A204.1 (cell line): ENCODE data around the gene EVI5L.
A peak's percentile ranks its signal among the peaks of the same experiment; 100 is the strongest.

Source experiments
- FAIRE-seq: peaks from 2 replicates; lab custom pipeline; 2012; peaks lifted over from hg19 to GRCh38; lab: Jason Lieb, UNC

EVI5L gene

DNA sequence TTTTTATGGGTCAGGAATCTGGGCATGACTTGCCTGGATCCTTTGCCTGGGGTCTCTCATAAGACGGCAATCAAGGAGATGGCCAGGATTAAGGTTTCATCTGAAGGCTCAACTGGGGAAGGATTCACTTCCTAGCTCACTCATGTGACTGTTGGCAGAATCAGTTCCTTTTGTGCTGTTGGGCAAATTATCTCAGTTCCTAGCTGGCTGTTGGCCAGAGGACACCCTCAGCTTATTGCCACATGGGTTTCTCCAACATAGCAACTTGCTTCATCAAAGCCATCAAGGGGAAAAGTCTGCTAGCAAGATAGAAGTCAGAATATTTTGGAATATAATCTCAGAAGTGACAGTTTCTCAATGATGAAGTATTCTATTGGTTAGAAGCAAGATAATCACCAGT, 12.2 kb upstream of the EVI5L start:
- no peak for FAIRE-seq

DNA sequence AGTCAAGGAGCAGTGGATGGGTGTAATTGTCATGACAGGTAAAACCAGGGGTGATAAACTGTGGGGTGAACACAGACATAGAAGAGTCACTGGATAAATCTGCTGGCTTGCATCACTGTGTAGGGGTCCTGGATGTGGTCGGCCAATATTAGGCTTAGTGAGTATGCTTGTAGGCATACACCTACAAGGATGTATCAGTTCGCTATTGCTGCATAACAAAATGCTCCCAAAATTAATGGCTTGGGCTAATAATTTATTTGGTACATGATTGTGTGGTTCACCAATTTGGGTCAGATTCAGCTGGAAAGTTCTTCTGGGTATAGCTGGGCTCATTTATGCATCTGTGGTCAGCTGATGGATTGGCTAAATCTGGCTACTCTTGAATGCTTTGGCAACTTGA, 11.2 kb upstream of the EVI5L start:
- no peak for FAIRE-seq

DNA sequence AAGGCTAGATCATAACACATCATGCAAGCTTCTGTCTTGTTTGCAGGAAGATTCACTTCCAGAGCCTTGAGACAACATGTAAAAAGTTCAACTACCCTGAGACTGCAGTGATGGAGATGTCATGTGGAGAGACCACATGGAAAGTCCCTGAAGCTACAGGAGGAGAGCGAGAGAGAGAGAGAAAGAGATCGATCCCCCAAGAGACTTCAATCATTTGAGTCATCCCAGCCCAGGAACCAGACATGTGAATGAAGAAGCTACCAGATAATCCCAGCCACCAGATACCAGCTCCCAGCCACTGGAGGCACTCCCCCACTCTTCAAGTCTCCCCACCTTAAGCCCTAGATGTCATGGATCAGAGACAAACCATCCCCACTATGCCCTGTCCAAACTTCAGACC, 10.7 kb upstream of the EVI5L start:
- no peak for FAIRE-seq

DNA sequence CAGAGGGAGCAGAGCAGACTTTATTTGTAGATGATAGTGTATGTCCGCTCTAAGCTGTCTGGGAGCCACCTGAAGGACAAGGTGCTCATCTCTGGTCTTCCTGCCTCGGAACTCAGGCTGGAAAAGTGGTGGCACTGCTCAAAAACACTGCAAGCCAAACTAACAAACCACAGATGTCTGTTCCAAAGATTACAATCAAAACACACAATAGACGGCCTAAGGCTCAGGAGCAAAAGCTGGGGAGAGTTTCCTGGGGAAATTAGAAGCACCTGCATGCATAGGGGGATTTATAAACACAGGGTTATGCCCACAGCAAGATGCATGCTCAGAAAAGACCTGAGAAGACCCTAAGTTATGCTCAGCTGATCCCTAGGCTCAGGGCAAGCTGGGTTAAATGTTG, 9.4 kb upstream of the EVI5L start:
- no peak for FAIRE-seq

DNA sequence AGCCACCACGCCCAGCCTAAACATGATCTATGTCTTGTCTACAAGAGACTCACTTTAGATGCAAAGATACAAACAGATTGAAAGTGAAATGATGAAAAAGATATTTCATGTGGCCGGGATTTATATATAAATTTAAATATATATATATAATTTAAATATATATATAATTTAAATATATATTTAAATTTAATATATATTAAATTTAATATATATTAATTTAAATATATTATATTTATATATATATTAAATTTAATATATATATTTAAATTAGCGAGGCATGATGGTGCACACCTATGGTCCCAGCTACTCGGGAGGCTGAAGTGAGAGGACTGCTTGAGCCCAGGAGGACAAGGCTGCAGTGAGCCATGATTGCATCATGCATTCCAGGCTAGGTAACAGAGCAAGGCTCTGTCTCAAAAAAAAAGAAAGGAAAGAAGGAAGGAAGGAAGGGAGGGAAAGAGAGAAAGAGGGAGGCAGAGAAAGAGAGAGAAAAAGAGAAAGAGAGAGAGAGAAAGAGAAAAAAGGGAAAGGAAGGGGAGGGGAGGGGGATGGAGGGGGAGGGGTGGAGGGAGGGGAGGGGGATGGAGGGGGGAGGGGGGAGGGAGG, 7.0 kb upstream of the EVI5L start:
- peak; percentile 90 for FAIRE-seq

DNA sequence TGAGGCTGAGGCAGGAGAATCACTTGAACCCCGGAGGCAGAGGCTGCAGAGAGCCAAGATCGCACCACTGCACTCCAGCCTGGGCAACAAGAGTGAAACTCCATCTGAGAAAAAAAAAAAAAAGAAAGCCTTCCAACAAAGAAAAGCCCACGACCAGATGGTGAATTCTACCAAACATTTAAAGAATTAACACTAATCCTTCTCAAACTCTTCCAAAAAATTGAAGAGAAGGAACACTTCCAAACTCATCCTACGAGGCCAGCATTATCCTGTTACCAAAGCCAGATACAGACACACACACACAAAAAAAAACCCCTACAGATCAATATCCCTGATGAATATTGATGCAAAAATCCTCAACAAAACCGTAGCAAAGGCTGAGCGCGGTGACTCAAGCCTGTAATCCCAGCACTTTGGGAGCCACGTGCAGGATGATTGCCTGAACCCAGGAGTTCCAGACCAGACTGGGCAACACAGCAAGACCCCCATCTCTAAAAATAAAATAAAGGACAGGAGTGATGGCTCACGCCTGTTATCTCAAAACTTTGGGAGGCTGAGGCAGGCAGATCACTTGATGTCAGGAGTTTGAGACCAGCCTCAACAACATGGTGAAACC, 6.2 kb upstream of the EVI5L start:
- no peak for FAIRE-seq

DNA sequence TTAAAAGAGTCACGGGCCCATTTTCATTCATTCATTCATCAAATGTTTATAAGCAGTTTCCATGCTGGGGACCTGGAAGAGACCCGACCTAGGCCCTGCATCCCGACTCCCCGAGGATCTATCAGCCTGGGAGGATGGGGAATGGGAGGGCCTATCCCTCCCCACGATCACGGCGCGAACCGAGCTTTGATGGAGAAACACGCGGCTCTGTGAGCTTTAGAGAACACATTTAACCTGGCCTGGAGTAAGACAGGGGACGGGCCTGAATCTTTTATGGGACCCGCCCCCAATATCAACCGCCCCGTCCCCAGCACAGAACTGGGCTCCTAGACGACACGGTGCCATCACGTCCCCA, 875 bp upstream of the EVI5L start:
- FAIRE-seq = no peak

DNA sequence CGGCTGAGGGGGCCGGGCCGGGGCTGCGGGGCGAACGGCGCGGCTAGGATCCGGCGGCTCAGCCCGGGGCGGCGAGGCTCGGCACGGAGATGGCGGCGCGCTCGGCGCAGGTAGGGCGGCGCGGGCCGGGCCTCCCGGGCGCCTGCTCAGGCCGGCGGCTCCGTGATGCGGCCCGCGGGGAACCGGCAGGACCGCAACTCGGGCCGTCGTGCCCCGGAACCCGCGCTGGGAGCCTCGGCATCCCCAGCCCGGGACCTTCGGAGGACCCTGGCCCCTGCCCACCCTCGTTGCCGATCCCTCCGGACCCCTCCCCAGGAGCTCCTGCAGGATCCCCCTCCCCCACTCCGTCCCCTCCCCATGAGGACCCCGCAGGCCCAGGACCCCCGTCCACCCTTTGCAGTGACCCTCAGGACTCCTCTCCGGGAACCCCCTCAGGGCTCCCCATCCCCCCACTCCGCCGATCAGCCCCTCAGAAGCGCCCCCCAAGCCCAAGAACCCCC, 304 bp downstream of the EVI5L start:
- no peak for FAIRE-seq

DNA sequence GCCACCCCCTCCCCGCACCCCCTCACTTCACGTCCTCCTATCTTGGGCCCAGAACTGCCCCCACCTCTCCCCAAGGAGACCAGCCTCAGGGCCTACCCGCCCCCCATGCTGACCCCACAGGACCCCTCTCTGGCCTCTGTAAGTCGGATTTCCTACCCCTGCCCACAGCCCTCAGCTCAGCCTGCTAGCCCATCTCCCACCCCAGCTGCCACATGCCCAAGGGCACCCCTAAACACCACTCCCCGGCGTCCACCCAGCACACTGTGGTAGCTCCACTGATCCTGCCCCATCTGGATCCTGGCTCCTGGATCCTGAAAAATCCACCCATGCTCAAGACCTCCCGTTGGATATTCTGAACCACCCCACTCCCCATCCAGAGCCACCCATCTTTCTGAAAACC, 805 bp downstream of the EVI5L start:
- FAIRE-seq = no peak

DNA sequence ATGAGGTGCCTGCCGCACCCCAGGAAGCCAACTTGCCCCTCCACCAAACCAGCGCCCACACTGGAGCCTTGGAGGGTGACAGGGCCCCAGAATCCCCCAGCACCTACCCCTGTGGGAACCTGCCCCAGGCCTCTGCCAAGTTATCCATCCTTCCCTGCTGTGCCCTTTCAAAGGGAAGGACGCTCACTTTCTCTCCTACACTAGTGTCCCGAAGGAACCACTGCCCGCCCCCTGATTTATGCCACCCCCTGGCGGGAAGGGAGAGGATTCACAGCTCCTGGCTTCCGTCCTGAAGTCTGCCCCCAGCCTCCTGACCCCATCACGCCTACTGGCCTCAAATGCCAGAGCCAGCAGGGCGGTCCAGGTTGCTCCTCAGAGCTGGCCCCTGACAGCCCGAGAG, 1.4 kb downstream of the EVI5L start:
- no peak for FAIRE-seq

DNA sequence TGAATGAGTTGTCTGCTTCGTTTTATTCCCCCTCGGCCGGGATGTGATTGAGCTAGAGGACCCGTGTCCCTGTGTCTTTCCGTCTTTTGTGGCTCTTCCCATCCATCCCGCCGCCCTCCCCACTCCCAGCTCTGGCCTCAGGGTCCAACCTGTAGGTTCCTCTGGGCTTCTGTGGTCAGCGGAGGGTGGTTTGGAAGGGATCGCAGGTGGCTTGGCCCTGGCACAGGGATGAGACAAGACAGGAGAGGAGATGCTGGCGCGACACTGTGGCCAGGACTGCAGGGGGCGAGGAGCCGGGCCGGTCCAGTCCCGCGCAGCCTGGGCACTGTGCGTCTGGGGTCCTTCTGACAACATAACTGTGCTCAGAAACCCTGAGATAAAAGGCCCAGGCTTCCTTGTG, 2.0 kb downstream of the EVI5L start:
- FAIRE-seq = no peak

DNA sequence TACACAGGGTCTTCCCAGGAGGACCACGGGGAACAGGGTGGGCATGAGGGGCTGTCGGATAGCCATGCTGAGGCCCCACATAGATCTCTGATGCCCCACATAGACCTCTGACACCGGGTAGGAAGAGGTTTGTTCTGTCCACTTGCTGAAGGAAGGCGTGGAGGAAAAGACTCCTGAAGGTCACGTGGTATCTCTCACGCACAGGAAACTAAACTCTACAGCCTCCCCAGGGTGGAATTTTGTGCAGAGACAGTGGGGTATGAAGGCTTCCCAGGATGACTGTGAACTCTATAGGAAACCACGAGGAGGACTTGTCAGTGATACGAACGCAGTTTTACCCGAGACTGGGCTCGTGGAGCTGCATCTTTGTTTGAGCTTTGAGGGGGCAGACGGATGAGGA, 2.8 kb downstream of the EVI5L start:
- no peak for FAIRE-seq

DNA sequence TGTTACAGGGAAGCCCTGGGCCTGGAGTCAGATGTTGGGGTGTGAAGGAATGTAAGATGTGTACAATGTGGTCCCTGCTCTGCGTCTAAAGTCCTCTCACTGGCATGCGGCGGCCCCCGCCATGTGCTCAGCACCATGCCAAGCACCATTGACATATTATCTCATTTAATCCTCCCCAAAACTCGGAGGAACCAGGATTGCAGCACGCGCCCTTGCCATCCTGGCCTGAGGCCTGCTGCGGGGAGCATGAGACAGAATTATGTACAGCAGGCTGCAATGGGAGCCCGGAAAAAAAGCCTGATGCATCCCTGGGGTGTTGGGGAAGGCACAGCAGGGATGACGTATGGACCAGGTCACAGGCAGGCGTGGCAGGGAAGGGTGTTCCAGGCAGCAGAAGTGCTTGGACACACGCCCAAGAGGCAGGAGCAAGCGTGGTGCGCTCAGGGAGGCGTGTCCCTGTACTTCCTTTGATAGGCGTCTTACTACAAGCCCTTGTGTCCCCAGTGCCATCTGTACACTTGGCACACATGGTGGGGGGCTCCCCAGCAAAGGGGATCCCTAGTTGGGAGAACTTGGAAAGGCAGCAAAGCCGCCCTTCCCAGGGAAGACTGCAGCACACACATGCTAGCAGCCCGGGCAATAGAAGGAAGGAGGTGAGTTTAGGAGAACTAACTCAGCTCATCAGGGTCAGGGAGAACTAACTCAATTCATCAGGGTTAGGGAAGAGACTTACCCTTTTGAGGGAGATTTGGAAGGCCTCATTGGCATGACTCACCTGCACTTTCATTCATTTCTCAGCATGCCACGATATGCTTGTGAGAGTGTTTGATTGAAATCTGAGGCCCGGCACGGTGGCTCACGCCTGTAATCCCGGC, 3.4 kb downstream of the EVI5L start:
- FAIRE-seq = no peak

DNA sequence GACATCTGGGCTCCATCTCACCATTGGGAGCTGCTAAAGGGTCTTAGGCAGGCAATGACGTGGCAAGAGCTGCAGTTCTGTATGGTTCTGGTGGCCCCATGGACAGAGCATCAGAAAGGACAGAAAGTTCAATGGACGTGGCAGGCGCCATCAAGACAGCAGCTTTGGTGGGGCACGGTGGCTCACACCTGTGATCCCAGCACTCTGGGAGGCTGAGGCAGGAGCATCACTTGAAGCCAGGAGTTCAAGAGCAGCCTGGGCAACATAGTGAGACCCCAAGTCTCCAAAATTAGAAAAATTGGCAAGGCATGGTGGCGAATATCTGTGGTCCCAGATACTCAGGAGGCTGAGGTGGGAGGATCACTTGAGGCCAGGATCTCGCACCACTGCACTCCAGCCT, 9.5 kb downstream of the EVI5L start:
- FAIRE-seq = no peak

DNA sequence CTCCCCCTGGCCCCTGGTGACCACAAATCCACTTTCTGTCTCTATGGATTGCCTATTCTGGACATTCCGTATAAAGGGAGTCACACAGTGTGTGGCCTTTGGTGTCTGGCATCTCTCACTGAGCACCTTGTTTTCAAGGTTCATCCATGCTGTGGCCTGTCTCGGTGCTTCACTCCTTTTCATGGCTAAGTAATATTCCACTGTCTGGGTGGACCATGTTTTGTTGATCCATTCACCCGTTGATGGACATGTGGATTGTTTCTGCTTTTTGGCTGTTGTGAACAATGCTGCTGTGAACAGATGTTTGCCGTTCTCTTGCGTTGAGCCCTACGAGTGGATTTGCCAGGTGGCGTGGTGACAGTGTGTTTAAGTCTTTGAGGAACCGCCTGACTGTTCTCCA, 10.6 kb downstream of the EVI5L start:
- FAIRE-seq = no peak

DNA sequence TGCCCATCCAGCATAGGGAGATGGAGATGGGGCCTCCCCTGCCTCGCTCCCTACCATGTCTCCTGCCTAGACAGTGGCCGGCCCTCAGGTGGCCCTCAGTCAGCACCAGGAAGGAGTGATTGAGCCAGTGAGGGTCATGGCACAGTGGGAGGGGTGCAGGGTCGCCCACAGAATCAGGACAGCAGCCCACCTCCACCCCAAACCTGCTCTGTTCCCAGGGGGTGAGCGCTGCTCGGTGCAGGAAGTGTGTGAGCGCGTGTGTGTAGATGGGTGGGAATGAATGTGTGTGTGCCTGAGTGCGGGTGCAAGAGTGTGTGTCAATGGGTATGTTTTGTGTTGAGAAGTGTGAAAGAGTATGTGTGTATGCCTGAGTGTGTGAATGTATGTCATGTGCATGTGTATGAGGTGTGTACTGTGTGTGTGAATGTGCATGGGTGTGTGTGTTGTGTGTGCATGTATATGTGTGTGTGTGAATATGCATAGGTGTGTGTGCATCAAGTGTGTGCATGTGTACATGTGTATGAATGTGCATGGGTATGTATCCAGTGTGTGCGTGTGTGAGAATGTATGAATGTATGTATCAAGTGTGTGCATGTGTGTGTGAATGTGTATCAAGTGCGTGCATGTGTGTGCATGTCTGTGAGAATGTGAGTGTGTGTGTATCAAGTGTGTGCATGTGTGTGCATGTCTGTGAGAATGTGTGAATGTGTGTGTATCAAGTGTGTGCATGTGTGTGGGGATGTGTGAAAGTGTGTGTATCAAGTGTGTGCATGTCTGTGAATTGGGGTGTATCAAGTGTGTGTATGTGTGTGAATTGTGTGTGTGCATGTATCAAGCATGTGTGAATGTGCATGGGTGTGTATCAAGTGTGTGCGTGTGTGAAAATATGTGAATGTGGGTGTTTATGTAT, 12.0 kb downstream of the EVI5L start:
- no peak for FAIRE-seq

DNA sequence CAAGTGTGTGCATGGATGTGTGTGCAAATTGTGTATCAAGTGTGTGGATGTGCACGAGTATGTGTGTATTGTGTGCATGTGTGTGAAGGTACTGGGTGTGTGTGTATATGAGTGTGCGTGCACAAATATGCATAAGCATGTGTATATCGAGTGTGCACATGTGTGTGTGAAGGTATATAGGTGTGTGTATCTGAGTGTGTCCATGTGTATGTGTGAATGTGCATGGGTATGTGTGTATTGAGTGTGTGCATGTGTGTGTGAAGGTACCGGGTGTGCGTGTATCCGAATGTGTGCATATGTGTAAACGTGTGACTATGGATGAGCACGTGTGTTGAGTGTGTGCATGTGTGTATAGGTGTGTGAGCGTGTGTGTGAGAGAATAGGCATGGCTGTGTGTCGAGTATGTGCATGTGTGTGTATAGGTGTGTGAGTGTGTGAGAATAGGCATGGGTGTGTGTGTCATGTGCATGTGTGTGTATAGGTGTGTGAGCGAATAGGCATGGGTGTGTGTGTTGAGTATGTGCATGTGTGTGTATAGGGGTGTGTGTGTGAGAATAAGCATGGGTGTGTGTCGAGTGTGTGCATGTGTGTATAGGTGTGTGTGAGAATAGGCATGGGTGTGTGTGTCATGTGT, 12.8 kb downstream of the EVI5L start:
- no peak for FAIRE-seq

DNA sequence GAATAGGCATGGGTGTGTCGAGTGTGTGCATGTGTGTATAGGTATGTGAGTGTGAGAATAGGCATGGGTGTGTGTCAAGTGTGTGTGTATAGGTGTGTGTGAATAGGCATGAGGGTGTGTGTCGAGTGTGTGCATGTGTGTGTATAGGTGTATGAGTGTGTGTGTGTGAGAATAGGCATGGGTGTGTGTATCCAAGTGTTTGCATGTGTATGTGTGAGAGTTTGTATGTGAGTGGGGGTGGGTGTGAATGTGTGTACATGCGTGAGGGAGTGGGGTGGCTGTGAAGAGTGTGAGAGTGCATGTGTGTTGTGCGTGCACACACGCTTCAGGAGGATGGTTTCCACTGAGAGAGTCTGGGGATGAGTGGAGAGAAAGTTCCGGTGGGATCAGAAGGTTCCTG, 13.5 kb downstream of the EVI5L start:
- FAIRE-seq = no peak

DNA sequence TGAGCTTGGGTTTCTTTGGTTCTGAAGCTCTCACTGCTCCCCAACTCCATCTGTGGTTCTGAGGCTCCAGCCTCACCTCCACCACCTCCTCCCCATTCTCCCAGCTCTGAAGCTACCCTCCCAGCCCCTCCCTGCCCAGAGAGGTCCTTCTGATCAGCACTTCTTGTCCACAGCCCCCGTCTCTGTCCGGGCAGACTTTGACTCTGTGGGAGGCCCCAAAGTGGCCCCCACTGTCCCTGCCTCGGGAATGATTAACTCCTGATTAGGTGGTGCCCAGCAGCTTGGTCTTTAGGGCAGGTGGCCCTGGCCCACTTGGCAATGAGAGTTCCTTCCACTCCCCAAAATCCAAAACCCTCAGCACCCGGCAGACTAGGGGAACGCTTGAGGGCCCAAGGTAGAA, 14.4 kb downstream of the EVI5L start:
- no peak for FAIRE-seq

DNA sequence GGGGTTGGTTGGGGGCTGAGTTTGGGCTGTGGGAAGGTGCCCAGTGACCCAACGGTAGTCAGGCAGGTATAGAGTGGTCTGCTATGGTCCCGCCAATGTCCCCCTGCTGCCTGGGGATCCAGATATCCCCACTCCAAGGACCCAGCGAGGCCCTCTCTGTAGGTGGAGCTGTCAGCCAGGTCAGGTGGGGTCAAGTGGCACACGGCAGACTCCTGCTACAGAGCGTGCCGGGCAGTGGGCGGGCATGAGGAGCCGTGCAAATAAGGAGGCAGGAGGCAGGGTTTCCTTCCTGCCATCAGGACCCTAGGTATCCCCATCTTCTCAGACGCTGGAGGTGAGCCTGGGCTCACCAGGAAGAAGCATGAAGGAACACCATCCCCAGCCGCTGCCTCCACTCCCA, 14.9 kb downstream of the EVI5L start:
- no peak for FAIRE-seq

DNA sequence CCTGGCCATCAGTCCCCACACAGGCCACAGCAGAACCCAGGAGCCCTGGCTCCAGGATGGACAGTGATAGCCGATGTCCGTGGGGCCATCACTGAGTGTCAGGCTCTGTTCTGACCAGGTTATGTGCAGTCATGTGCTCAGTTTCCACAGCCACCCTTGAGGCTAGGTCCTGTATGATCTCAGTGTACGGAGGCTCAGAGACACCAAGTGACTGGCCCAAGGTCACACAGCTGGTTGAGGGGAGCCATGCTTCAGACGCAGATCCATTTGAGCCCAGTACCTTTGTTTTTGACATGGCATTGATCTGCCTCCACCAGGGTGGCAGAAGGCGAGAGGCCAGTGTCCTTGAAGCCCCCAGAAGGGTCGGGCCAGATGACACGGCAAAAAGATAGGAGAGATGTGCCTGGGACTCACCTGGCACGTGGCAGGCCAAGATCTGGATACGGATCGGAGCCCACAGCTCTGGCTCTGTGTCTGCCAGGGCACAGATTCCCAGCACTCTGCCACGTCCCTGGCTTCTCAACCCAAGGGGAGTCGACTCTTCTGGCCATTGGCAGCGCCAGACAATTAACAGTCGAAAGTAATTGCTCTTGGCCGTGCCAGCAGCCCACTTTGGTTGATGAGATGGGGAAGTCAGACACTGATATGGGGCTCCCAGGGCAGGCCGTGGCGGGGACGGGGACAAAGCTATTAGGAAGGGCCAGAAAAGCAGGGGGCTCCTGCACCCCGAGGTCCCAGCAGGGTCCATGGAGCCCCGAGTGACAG, 15.6 kb downstream of the EVI5L start:
- FAIRE-seq = no peak
